ENCODE data around the gene ZNF384.

ZNF384 gene

DNA sequence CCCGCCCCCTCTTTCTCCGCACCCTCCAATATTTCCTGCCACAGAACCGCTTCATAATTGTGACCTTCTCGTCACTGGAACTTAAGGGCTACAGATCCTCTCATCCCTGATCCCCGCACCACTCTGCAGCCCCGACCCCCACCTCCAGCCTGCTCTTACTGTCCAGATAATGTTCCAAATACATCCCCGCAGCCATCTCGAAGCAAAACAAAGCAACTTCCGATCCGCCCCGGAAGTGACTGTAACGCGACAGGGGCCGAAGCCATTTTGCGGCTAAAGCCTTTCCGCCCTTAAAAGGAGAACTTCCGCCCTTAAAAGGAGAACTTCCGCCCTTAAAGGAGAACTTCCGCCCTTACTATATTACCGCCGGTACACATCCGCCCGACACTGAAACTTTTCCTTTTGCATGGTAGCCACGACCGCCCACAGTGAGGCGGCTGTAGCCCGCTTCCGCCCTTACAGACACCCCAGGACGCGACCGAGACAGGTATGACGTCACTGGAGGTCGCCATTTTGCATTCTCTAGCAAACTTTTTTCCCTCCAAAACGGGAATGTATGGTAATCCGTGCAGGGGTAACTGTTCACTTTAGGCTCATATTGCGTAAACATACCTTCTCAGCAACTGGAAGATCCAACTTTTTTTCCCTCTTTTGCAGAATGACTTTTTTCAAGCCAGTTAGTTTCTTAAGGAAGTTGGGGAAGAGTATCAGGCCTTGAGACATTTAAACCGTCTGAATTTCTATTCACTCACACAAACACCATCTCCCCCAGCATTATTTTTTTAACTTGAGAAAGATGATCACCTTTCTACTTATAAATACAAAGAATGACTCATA, 26.1 kb downstream of the ZNF384 start, which contains the start of gene ING4:
TSS of gene ING4 (minus strand) at position 214 of the 837 bp plus-strand sequence. CDS start at position 196, 18 bp downstream.
- peaks cover 32% of the 10 kb centered on the region for H3K4me1 Mint-ChIP-seq
- CTCF ChIA-PET = no interaction called here
- no peaks in the 10 kb centered on the region for H3K9me3 Mint-ChIP-seq
- H3K27me3 Mint-ChIP-seq = no peaks in the 10 kb centered on the region
- H3K4me3 Mint-ChIP-seq = peak within 1 kb of the TSS; percentile 85
- peak; percentile 98 for DNase-seq
- H3K27ac Mint-ChIP-seq = peak within 1 kb of the TSS; percentile 90
- H3K36me3 Mint-ChIP-seq = peaks cover 38% of the 10 kb centered on the region

DNA sequence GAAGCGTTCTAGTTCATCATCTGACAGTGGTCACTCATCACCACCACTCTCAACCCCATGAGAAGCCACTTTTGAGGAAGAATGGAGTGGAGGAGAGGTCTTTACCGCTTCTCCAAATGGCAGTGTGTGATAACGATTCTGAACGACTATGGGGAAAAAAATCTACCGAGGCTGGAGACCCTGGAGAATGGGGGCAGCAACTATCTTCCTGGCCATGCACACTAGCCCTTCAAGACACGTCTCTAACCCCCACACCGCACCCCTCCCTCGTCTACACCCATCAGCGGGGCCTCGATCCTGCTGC, 26.6 kb downstream of the ZNF384 start:
- H3K4me3 Mint-ChIP-seq = peak overlapping the region; percentile 85
- H3K27ac Mint-ChIP-seq = peak overlapping the region; percentile 90
- H3K27me3 Mint-ChIP-seq = no peaks in the 10 kb centered on the region
- peaks cover 33% of the 10 kb centered on the region for H3K36me3 Mint-ChIP-seq
- H3K9me3 Mint-ChIP-seq = no peaks in the 10 kb centered on the region
- H3K4me1 Mint-ChIP-seq = peaks cover 32% of the 10 kb centered on the region
- CTCF ChIA-PET = no interaction called here
- DNase-seq = no peak

DNA sequence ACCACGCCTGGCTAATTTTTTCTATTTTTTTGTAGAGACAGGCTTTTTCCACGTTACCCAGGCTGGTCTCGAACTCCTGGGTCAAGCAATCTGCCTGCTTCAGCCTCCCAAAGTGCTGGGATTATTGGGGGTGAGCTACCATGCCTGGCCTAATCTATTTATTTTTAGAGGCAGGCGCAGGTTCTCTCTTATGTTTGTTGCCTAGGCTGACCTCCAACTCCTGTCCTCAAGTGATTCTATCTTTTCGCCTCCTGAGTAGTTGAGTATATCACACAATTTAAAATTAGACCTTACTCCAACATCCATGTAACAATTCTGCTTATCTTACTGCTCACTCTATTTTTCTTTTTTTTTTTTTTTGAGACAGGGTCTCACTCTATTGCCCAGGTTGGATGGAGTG, 35.2 kb downstream of the ZNF384 start:
- Mint-ChIP-seq H3K36me3 (peaks cover 56% of the 10 kb centered on the region), H3K4me1 (peaks cover 4% of the 10 kb centered on the region), H3K9me3 (no peaks in the 10 kb centered on the region), H3K27ac (peak overlapping the region; percentile 79), H3K27me3 (no peaks in the 10 kb centered on the region), H3K4me3 (no peak overlapping the region)
- CTCF ChIA-PET = interaction anchor here (0.8 kb wide), 1 partner anchor 35 kb away, joined by 3 read pairs; no protein-coding TSS in a partner anchor
- no peak for DNase-seq

DNA sequence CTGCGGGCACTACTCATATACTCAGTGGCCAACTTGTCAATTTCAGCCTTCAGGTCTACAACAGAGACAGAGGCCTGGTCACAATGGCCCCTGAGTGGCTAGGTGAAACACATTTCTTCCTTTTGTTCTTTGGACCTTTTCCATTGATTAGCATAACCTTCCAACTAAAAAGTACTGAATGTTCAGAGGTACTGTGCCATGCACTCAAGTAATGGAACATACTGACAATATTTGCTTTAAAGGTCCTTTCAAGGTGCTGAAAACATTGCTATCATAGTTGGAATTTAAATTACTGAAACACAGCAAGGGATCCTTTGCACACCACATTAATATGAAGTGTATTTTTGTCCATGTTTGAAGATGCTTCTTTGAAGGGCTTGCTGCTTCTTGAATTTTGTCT, 35.8 kb downstream of the ZNF384 start:
- Mint-ChIP-seq H3K4me3 (no peak overlapping the region), H3K9me3 (no peaks in the 10 kb centered on the region), H3K27me3 (no peaks in the 10 kb centered on the region), H3K27ac (no peak overlapping the region), H3K36me3 (peaks cover 53% of the 10 kb centered on the region), H3K4me1 (no peaks in the 10 kb centered on the region)
- DNase-seq = no peak
- CTCF ChIA-PET = no interaction called here

- no peak overlapping the region for H3K27ac Mint-ChIP-seq
- no peaks in the 10 kb centered on the region for H3K4me1 Mint-ChIP-seq
- no peak overlapping the region for H3K4me3 Mint-ChIP-seq
- CTCF ChIA-PET = no interaction called here
- H3K27me3 Mint-ChIP-seq = no peaks in the 10 kb centered on the region
- H3K36me3 Mint-ChIP-seq = peaks cover 55% of the 10 kb centered on the region
- no peak for DNase-seq
- no peaks in the 10 kb centered on the region for H3K9me3 Mint-ChIP-seq
Observed at GRCh38 chr12:6652391-6652790, 36.8 kb downstream of the ZNF384 start.

GRCh38 chr12:6650832-6651231, 38.3 kb downstream of the ZNF384 start:
- CTCF ChIA-PET = no interaction called here
- Mint-ChIP-seq H3K4me1 (peaks cover 9% of the 10 kb centered on the region), H3K36me3 (peaks cover 59% of the 10 kb centered on the region), H3K27ac (no peak overlapping the region), H3K4me3 (no peak overlapping the region), H3K9me3 (no peaks in the 10 kb centered on the region), H3K27me3 (peaks cover 9% of the 10 kb centered on the region)
- DNase-seq = no peak

GRCh38 chr12:6647083-6647604, 42.0 kb downstream of the ZNF384 start, which contains the start of gene ACRBP:
ACRBP (minus strand) TSS chr12:6647432; CDS start chr12:6647366, 66 bp downstream.
- no peak within 1 kb of the TSS for H3K27ac Mint-ChIP-seq
- peaks cover 20% of the 10 kb centered on the region for H3K9me3 Mint-ChIP-seq
- peaks cover 19% of the 10 kb centered on the region for H3K4me1 Mint-ChIP-seq
- peaks cover 46% of the 10 kb centered on the region for H3K36me3 Mint-ChIP-seq
- peak within 1 kb of the TSS; percentile 63 for H3K4me3 Mint-ChIP-seq
- peak; percentile 56 for DNase-seq
- CTCF ChIA-PET = interaction anchor here (1.0 kb wide), 1 partner anchor 33 kb away, joined by 3 read pairs; no protein-coding TSS in a partner anchor
- H3K27me3 Mint-ChIP-seq = peaks cover 28% of the 10 kb centered on the region

DNA sequence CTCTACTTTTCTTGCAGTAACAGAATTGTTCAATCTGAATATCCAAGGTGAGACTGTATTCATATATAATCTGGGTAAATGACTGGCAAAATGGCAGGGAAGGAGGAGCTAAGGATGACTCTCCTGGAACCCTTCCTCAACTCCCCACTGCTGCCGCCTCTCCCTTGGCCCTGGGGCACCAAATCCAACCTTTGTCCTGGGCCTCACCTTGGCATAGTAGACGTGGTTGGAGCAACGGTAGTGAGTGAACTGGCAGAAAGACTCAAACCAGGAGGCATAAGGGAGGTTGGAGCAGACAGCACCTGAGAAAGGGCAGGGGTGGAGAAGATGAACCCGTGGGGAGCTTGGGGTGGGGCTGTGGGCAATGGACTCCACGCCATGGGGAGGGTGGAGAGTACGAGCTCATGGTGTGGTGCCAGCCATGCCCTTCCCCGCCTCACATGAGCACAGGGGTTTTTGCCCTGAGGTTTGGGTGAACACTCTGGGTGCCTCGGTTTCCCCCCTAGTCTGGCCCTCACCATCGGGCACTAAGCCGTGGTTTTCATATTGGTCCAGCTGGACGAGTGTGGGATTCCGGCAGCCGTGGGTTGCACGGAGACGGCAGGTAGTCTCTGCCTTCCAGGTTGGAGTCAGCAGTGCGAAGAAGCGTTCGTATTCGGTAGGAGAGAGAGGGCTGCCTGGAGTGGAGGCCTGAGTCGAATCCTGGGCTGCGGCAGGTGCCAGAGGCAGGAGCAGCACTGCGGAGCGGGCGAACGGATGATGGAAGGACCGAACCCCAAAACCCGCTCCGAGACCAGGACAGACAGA, 42.7 kb downstream of the ZNF384 start:
- CTCF ChIA-PET = interaction anchor here (1.0 kb wide), 1 partner anchor 33 kb away, joined by 3 read pairs; no protein-coding TSS in a partner anchor
- Mint-ChIP-seq H3K4me1 (peaks cover 19% of the 10 kb centered on the region), H3K27ac (no peak overlapping the region), H3K36me3 (peaks cover 42% of the 10 kb centered on the region), H3K4me3 (peak overlapping the region; percentile 63), H3K27me3 (peaks cover 35% of the 10 kb centered on the region), H3K9me3 (peaks cover 20% of the 10 kb centered on the region)
- no peak for DNase-seq

DNA sequence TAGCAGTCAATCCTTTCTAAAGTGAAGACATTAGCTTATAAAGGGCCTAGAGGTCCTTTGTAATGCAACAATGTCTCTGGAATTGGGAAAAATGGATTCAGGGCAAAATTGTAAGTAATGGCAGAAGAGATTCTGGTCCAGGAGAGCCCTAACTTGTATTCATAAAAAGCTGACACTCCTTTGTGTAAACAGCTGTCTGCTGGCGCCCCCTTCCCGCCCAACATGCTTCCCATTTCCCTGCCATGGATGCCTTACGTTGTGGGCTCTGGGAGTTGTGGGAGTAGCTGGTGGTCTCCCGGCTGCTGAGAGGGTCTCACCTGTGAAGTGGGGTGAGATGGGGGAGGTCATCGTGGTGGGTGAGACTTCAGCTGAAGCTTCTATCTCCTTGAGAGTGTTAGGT, 44.3 kb downstream of the ZNF384 start:
- DNase-seq = no peak
- Mint-ChIP-seq H3K27ac (peak overlapping the region; percentile 60), H3K9me3 (peaks cover 20% of the 10 kb centered on the region), H3K27me3 (peaks cover 42% of the 10 kb centered on the region), H3K4me1 (peaks cover 19% of the 10 kb centered on the region), H3K4me3 (no peak overlapping the region), H3K36me3 (peaks cover 30% of the 10 kb centered on the region)
- CTCF ChIA-PET = interaction anchor here (0.9 to 1.1 kb wide), 2 partner anchors 26 to 180 kb away, joined by 3 to 4 read pairs; no protein-coding TSS in a partner anchor

- H3K27ac Mint-ChIP-seq = no peak overlapping the region
Observed at GRCh38 chr12:6644257-6644596, 44.9 kb downstream of the ZNF384 start.

DNA sequence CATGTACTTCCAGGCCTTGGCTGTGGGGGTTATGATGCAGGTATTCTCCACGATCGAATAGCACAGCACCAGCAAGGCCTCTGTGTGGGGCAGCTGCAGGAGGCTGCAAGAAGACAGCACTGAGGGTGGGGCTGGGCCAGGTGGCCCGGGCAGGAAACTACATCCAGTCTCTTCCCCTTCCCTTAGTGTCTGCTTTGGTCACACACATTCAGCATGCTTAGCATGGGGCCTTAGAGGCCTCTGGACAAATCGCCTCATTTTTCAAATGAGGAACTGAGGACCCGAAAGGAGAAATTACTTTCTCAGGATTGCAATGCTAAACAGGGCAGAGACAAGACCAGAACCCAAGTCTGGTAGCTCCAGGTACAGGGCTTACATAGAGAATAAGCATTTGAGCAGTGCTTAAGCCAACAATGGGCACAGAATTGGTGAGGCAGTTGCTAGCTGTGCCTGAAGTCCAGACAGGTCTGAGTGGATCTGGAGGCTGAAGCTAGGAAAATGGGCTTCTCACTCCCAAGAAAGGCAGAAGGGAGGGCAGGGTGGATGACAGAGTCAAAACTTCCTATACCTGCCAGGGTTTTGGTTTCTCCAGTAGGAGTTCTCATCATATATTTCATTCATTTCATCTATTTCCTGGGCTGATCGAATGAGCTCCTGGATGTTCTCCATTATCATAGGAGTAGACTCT, 45.5 kb downstream of the ZNF384 start:
- Mint-ChIP-seq H3K36me3 (peaks cover 30% of the 10 kb centered on the region), H3K4me3 (no peak overlapping the region), H3K9me3 (peaks cover 20% of the 10 kb centered on the region), H3K27ac (no peak overlapping the region), H3K27me3 (peaks cover 46% of the 10 kb centered on the region), H3K4me1 (peaks cover 19% of the 10 kb centered on the region)
- CTCF ChIA-PET = interaction anchor here (1.1 to 1.3 kb wide), 2 partner anchors 16 to 181 kb away, joined by 4 to 5 read pairs; no protein-coding TSS in a partner anchor
- no peak for DNase-seq

More at GRCh38 chr12:6644257-6644596, 44.9 kb downstream of the ZNF384 start:
- CTCF ChIA-PET = interaction anchor here (0.9 to 1.3 kb wide), 3 partner anchors 16 to 181 kb away, joined by 3 to 5 read pairs (median 4); no protein-coding TSS in a partner anchor
- H3K4me1 Mint-ChIP-seq = peaks cover 19% of the 10 kb centered on the region
- H3K4me3 Mint-ChIP-seq = no peak overlapping the region
- peaks cover 30% of the 10 kb centered on the region for H3K36me3 Mint-ChIP-seq
- peaks cover 42% of the 10 kb centered on the region for H3K27me3 Mint-ChIP-seq
- H3K9me3 Mint-ChIP-seq = peaks cover 20% of the 10 kb centered on the region
- no peak for DNase-seq

- no peak for DNase-seq
- peaks cover 20% of the 10 kb centered on the region for H3K9me3 Mint-ChIP-seq
- H3K4me1 Mint-ChIP-seq = peaks cover 15% of the 10 kb centered on the region
- H3K27ac Mint-ChIP-seq = no peak overlapping the region
- H3K4me3 Mint-ChIP-seq = no peak overlapping the region
- H3K27me3 Mint-ChIP-seq = peaks cover 46% of the 10 kb centered on the region
- H3K36me3 Mint-ChIP-seq = peaks cover 13% of the 10 kb centered on the region
- CTCF ChIA-PET = no interaction called here
Observed at GRCh38 chr12:6641131-6641530, 48.0 kb downstream of the ZNF384 start.

GRCh38 chr12:6640497-6640896, 48.7 kb downstream of the ZNF384 start:
- DNase-seq = no peak
- H3K4me1 Mint-ChIP-seq = peaks cover 21% of the 10 kb centered on the region
- no peak overlapping the region for H3K4me3 Mint-ChIP-seq
- CTCF ChIA-PET = interaction anchor here (1.7 kb wide), 1 partner anchor 20 kb away, joined by 6 read pairs; no protein-coding TSS in a partner anchor
- H3K27ac Mint-ChIP-seq = no peak overlapping the region
- H3K27me3 Mint-ChIP-seq = peaks cover 50% of the 10 kb centered on the region
- H3K9me3 Mint-ChIP-seq = peaks cover 20% of the 10 kb centered on the region
- peaks cover 13% of the 10 kb centered on the region for H3K36me3 Mint-ChIP-seq

Measured in activated naive CD4-positive, alpha-beta T cell treated with anti-CD3 and anti-CD28 coated beads, Interleukin-2, amount 10 ng/mL, durations not matched to agents 7 days and 5 days (primary cell).